Prostate gland (tissue), 2 donors: Measurements from ENCODE around the gene CDH22. TPM values are rescaled to one million over a fixed set of nuclear protein-coding genes. Genes with fewer than 3 reads are reported as not detected.

Experiments used
- DNase-seq: peaks from one replicate; pipeline ENCODE4 v3.0.0-alpha.2; 2019; ENCODE audit warnings: low spot score
- H3K27ac ChIP-seq, 2 donors: fragments of 200-600 bp; sonication (generic); 2 replicates each; pipeline ENCODE4 v1.5.1; 2017 to 2019
- H3K27me3 ChIP-seq: fragments of 200-600 bp; sonication (generic); replicated peaks from 2 replicates; pipeline ENCODE4 v1.5.1; 2019; ENCODE audit not compliant: insufficient read depth
- H3K36me3 ChIP-seq, 2 donors: fragments of 200-600 bp; sonication (generic); 1 replicate in 1 of 2; 2 replicates in 1 of 2; pipeline versions ENCODE4 v1.5.1 to v1.8.1; 2017 to 2019
- H3K4me1 ChIP-seq: fragments of 200-600 bp; sonication (generic); replicated peaks from 2 replicates; pipeline ENCODE4 v1.5.1; 2019
- H3K4me3 ChIP-seq, 2 donors: fragments of 200-600 bp; sonication (generic); 2 replicates each; pipeline ENCODE4 v1.5.1; 2017 to 2019
- H3K9me3 ChIP-seq: fragments of 200-600 bp; sonication (generic); 2 replicates; pipeline ENCODE4 v1.5.1; 2017
- CTCF ChIP-seq, 4 experiments: fragments of 200-600 bp in 2 of 4; fragments of 450-650 bp in 2 of 4; sonication (generic) in 2 of 4; IDR thresholded peaks; 1 replicate in 3 of 4; 2 replicates in 1 of 4; pipeline ENCODE4 v1.5.1; 2016 to 2019; ENCODE audit warnings: antibody characterized with exemption in 4 of 4, mild to moderate bottlenecking in 2 of 4, moderate library complexity in 2 of 4
- POLR2A ChIP-seq: fragments of 450-650 bp; IDR thresholded peaks from one replicate; pipeline ENCODE4 v1.6.1; 2016; ENCODE audit warnings: antibody characterized with exemption, mild to moderate bottlenecking
- POLR2AphosphoS5 ChIP-seq: sonication (generic); formaldehyde crosslinking; IDR thresholded peaks from one replicate; pipeline ENCODE4 v1.6.1; 2017; ENCODE audit warnings: antibody characterized with exemption
- WGBS: methylation state at CpG from one replicate; pipeline ENCODE4 v1.1.5; 2018; 5-methylcytosine and 5-hydroxymethylcytosine counted together
- intact Hi-C: fragments of 100-400 bp; cut with DNase I; formaldehyde crosslinking; loops from one replicate; pipeline ENCODE4 v1.14.2; 2022
- total RNA-seq, 2 donors: library from RNA; depleted of rRNA; stranded (reverse); fragments of >200 nt; gene quantifications; one replicate each; pipeline ENCODE4 v1.1.0, GENCODE V29; 2016

Gene CDH22
- total RNA-seq, 2 donors from 2014 or later: 1.9 to 3.3 TPM

DNA sequence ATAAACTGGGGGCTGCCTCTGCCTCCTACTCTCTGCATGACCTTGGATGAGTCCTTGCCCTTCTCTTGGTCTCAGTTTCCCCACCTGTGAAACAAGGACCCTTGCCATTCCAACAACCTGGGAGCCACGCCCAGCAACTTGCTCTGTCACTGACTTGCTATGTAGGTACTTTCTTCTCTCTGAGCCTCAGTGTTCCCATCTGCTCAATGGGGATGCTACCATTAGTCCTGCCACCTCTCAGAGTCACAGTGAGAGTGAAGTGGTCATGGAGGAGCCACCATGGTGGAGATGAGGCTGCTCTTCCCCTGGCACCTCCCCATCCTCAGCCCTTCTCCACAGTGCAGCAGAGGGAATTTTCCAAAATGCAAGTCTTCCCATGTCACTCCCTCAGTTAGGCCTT, 70.6 kb downstream of the CDH22 start:
- H3K27me3 ChIP-seq: peaks cover 7% of the 10 kb centered on the region
- H3K27ac ChIP-seq: no peak overlapping the region
- no peaks in the 10 kb centered on the region for H3K36me3 ChIP-seq
- intact Hi-C loops: no loop called here
- H3K9me3 ChIP-seq: no peaks in the 10 kb centered on the region
- DNase-seq: no peak
- TF ChIP-seq POLR2AphosphoS5 (no peak), CTCF (IDR thresholded peaks at IDR 0.05) (no peak), POLR2A (no peak)
- H3K4me1 ChIP-seq: no peaks in the 10 kb centered on the region
- no peak overlapping the region for H3K4me3 ChIP-seq
- 60% methylated on average over 1 of the region's 1 CpG for WGBS

DNA sequence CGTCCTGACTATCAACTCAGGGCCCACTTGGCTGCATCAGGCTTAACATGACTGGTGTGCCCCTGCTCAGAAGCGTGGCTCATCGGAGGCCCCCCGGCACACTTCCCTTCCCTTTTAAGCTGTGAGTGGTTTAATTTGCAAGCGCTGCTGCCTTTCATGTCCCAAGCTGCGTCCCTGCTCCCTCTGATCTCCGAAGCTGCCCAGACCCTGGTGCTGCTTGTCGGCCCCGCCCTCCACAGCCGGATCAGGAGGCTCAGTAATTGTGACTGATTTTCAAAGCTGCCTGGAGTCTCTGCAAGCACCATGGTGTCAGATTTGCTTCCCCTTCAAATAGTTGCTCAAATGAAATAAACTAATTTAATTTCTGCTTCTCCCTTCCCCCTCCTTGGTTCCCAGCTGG, 71.1 kb downstream of the CDH22 start:
- no peak overlapping the region for H3K27ac ChIP-seq
- DNase-seq: no peak
- no peaks in the 10 kb centered on the region for H3K9me3 ChIP-seq
- intact Hi-C loops: no loop called here
- H3K4me1 ChIP-seq: no peaks in the 10 kb centered on the region
- H3K36me3 ChIP-seq: no peaks in the 10 kb centered on the region
- H3K27me3 ChIP-seq: peaks cover 7% of the 10 kb centered on the region
- WGBS: 35% methylated on average over 10 of the region's 10 CpGs
- H3K4me3 ChIP-seq: no peak overlapping the region
- TF ChIP-seq CTCF (IDR thresholded peaks at IDR 0.05) (no peak), POLR2AphosphoS5 (no peak), POLR2A (no peak)

GRCh38 chr20:46235077-46235476, 73.2 kb downstream of the CDH22 start:
- intact Hi-C loops: no loop called here
- H3K27ac ChIP-seq: no peak overlapping the region
- no peak for DNase-seq
- TF ChIP-seq POLR2A (no peak), POLR2AphosphoS5 (no peak), CTCF (IDR thresholded peaks at IDR 0.05) (no peak)
- H3K27me3 ChIP-seq: no peaks in the 10 kb centered on the region
- no peaks in the 10 kb centered on the region for H3K4me1 ChIP-seq
- H3K36me3 ChIP-seq: no peaks in the 10 kb centered on the region
- no peak overlapping the region for H3K4me3 ChIP-seq
- H3K9me3 ChIP-seq: no peaks in the 10 kb centered on the region

DNA sequence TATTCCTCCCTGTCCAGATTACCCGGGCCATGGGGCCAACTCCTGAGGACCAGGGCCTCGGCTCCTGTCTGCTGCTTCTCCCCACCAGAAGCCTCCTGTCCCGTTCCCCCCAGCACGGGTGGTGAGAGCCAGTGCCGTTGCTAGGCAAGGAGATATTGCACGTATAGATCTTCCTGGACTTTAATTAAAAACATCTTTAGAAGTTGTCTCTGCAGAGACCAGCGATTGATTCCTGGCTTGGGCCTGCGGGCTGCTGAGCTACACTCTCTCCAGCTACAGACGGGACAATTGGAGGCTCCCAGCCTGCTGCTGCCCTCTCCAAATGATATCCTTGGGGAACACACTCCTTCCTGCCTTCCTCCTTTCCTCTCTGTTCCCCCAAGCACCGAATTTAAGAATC, 74.6 kb downstream of the CDH22 start:
- H3K36me3 ChIP-seq: no peaks in the 10 kb centered on the region
- no peaks in the 10 kb centered on the region for H3K4me1 ChIP-seq
- intact Hi-C loops: no loop called here
- 65% methylated on average over 10 of the region's 10 CpGs for WGBS
- no peak overlapping the region for H3K27ac ChIP-seq
- no peak for DNase-seq
- no peaks in the 10 kb centered on the region for H3K27me3 ChIP-seq
- TF ChIP-seq POLR2AphosphoS5 (no peak), POLR2A (no peak), CTCF (IDR thresholded peaks at IDR 0.05) (no peak)
- no peaks in the 10 kb centered on the region for H3K9me3 ChIP-seq
- no peak overlapping the region for H3K4me3 ChIP-seq

- Histone ChIP-seq H3K9me3 (no peaks in the 10 kb centered on the region), H3K27ac (no peak overlapping the region), H3K36me3 (no peaks in the 10 kb centered on the region), H3K4me1 (no peaks in the 10 kb centered on the region), H3K4me3 (no peak overlapping the region), H3K27me3 (peaks cover 1% of the 10 kb centered on the region)
- intact Hi-C loops: no loop called here
- 35% methylated on average over 4 of the region's 4 CpGs for WGBS
- no peak for DNase-seq
- TF ChIP-seq CTCF (IDR thresholded peaks at IDR 0.05): no peak
- TF ChIP-seq POLR2AphosphoS5: no peak
- no peak for TF ChIP-seq POLR2A
These were observed 75.8 kb downstream of the CDH22 start for GRCh38 chr20:46232539-46232938.
